HepG2 (cell line): ENCODE results near the gene KCTD6. TPM values are rescaled to one million over a fixed set of nuclear protein-coding genes. Genes with fewer than 3 reads are reported as not detected.

Experiments
- ASH2L ChIP-seq: fragments of 300-600, 200-600 bp; sonication (generic); IDR thresholded peaks from 2 replicates; pipeline ENCODE4 v1.7.0; 2017; ENCODE audit warnings: low read depth, mild to moderate bottlenecking, moderate library complexity, mixed read lengths, low read length; ENCODE audit not compliant: insufficient read length
- BHLHE40 ChIP-seq: IDR thresholded peaks from 2 replicates; pipeline ENCODE4 v1.6.1; 2011; ENCODE audit warnings: low read length, improper control_type of control experiment
- CENPT ChIP-seq: sonication (generic); formaldehyde crosslinking; IDR thresholded peaks from 2 replicates; pipeline ENCODE4 v1.8.0; 2022; ENCODE audit warnings: low read depth, mild to moderate bottlenecking, moderate library complexity, missing genetic modification reagents
- HES4 ChIP-seq: sonication (generic); formaldehyde crosslinking; IDR thresholded peaks from 2 replicates; pipeline ENCODE4 v1.9.0; 2021; ENCODE audit warnings: mild to moderate bottlenecking, missing genetic modification reagents, borderline replicate concordance
- HIVEP1 ChIP-seq: sonication (generic); formaldehyde crosslinking; IDR thresholded peaks from 2 replicates; pipeline ENCODE4 v1.4.0; 2020; ENCODE audit warnings: mild to moderate bottlenecking, missing genetic modification reagents
- HOXA9 ChIP-seq: sonication (generic); formaldehyde crosslinking; IDR thresholded peaks from 2 replicates; pipeline ENCODE4 v1.8.1; 2022; ENCODE audit warnings: missing genetic modification reagents, mild to moderate bottlenecking, moderate library complexity, borderline replicate concordance
- KLF11 ChIP-seq: IDR thresholded peaks from 2 replicates; pipeline ENCODE4 v1.6.1; 2016; ENCODE audit warnings: missing compliant biosample characterization
- NCOA1 ChIP-seq: sonication (generic); formaldehyde crosslinking; IDR thresholded peaks from 2 replicates; pipeline ENCODE4 v1.9.0; 2021; ENCODE audit warnings: missing genetic modification reagents
- PBX2 ChIP-seq: IDR thresholded peaks from 2 replicates; pipeline ENCODE4 v1.6.1; 2016; ENCODE audit warnings: control low read depth
- SALL1 ChIP-seq: sonication (generic); formaldehyde crosslinking; IDR thresholded peaks from 2 replicates; pipeline ENCODE4 v1.8.0; 2022; ENCODE audit warnings: mild to moderate bottlenecking, missing genetic modification reagents
- SMAD9 ChIP-seq: sonication (generic); formaldehyde crosslinking; IDR thresholded peaks from 2 replicates; pipeline ENCODE4 v1.5.1; 2020; ENCODE audit warnings: mild to moderate bottlenecking, missing genetic modification reagents
- SRSF1 ChIP-seq: fragments of 200-400 bp; formaldehyde crosslinking; optimal IDR thresholded peaks from 2 replicates; pipeline ENCODE3; 2017; ENCODE audit warnings: mild to moderate bottlenecking, low read depth, low read length, moderate library complexity
- ZEB1 ChIP-seq: IDR thresholded peaks from 2 replicates; pipeline ENCODE4 v1.6.1; 2012; ENCODE audit warnings: mild to moderate bottlenecking, low read depth, inconsistent platforms; ENCODE audit not compliant: insufficient replicate concordance
- ZFP90 ChIP-seq: sonication (generic); formaldehyde crosslinking; IDR thresholded peaks from 2 replicates; pipeline ENCODE4 v1.8.0; 2022; ENCODE audit warnings: missing genetic modification reagents, mild to moderate bottlenecking, inconsistent platforms, borderline replicate concordance
- ZKSCAN5 ChIP-seq: sonication (generic); formaldehyde crosslinking; IDR thresholded peaks from 2 replicates; pipeline ENCODE4 v1.5.1; 2020; ENCODE audit warnings: mild to moderate bottlenecking, missing genetic modification reagents
- ZNF235 ChIP-seq: sonication (generic); formaldehyde crosslinking; IDR thresholded peaks from 2 replicates; pipeline ENCODE4 v1.8.1; 2023; ENCODE audit warnings: mild to moderate bottlenecking, missing genetic modification reagents, borderline replicate concordance
- ZNF781 ChIP-seq: sonication (generic); formaldehyde crosslinking; IDR thresholded peaks from 2 replicates; pipeline ENCODE4 v1.5.1; 2020; ENCODE audit warnings: borderline replicate concordance, mild to moderate bottlenecking, missing genetic modification reagents; ENCODE audit errors: not compliant biosample characterization
- polyA plus RNA-seq, 8 experiments: library from polyadenylated mRNA; depleted of rRNA in 3 of 8; stranded (reverse) in 7 of 8; unstranded in 1 of 8; fragments of >200 nt; fragmentation: Illumina TruSeq in 4 of 8; extraction: Trizol in 4 of 8; gene quantifications; 2 replicates each; pipeline versions ENCODE4 v1.2.1 to v1.2.3, GENCODE V29; 2011 to 2016; ENCODE audit warnings: low read depth in 4 of 8, missing spikeins in 1 of 8, mixed read lengths in 1 of 8; ENCODE audit not compliant: insufficient read depth in 1 of 8
- total RNA-seq, 5 experiments: library from RNA; depleted of rRNA; stranded (reverse); fragments of >200 nt; fragmentation: Illumina TruSeq; extraction: Trizol; gene quantifications; 2 replicates each; pipeline ENCODE4 v1.2.3, GENCODE V29; 2016; ENCODE audit warnings: low read depth in 1 of 5
- TF ChIP-seq, protein P1 (sequence below): sonication (generic); formaldehyde crosslinking; IDR thresholded peaks from 2 replicates; pipeline ENCODE4 v1.5.1; 2020; ENCODE audit warnings: mild to moderate bottlenecking, missing genetic modification reagents, borderline replicate concordance
- TF ChIP-seq, protein P2 (sequence below): sonication (generic); formaldehyde crosslinking; conservative IDR thresholded peaks from 2 replicates; pipeline ENCODE4 v1.4.0; 2020; ENCODE audit warnings: mild to moderate bottlenecking, missing genetic modification reagents, moderate library complexity
- TF ChIP-seq, protein P3 (sequence below): sonication (generic); formaldehyde crosslinking; IDR thresholded peaks from 2 replicates; pipeline ENCODE4 v1.5.0; 2020; ENCODE audit warnings: missing genetic modification reagents

Gene KCTD6
- total and polyA plus RNA-seq, 2 of the 13 experiments (the other 11 are each of a cell fraction or from before 2014, with no cell fraction given) = 13.4 to 14.2 TPM

GRCh38 chr3:58452176-58452575 is 39.7 kb upstream of the KCTD6 start (continued):
- TF ChIP-seq, protein P1, sequence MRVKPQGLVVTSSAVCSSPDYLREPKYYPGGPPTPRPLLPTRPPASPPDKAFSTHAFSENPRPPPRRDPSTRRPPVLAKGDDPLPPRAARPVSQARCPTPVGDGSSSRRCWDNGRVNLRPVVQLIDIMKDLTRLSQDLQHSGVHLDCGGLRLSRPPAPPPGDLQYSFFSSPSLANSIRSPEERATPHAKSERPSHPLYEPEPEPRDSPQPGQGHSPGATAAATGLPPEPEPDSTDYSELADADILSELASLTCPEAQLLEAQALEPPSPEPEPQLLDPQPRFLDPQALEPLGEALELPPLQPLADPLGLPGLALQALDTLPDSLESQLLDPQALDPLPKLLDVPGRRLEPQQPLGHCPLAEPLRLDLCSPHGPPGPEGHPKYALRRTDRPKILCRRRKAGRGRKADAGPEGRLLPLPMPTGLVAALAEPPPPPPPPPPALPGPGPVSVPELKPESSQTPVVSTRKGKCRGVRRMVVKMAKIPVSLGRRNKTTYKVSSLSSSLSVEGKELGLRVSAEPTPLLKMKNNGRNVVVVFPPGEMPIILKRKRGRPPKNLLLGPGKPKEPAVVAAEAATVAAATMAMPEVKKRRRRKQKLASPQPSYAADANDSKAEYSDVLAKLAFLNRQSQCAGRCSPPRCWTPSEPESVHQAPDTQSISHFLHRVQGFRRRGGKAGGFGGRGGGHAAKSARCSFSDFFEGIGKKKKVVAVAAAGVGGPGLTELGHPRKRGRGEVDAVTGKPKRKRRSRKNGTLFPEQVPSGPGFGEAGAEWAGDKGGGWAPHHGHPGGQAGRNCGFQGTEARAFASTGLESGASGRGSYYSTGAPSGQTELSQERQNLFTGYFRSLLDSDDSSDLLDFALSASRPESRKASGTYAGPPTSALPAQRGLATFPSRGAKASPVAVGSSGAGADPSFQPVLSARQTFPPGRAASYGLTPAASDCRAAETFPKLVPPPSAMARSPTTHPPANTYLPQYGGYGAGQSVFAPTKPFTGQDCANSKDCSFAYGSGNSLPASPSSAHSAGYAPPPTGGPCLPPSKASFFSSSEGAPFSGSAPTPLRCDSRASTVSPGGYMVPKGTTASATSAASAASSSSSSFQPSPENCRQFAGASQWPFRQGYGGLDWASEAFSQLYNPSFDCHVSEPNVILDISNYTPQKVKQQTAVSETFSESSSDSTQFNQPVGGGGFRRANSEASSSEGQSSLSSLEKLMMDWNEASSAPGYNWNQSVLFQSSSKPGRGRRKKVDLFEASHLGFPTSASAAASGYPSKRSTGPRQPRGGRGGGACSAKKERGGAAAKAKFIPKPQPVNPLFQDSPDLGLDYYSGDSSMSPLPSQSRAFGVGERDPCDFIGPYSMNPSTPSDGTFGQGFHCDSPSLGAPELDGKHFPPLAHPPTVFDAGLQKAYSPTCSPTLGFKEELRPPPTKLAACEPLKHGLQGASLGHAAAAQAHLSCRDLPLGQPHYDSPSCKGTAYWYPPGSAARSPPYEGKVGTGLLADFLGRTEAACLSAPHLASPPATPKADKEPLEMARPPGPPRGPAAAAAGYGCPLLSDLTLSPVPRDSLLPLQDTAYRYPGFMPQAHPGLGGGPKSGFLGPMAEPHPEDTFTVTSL (CRISPR knock-in tag) = peak; percentile 95; the same call in 1 of the 2 replicates
- TF ChIP-seq HIVEP1 (CRISPR knock-in tag) = no peak
- peak; percentile 39 for TF ChIP-seq ASH2L
- no peak for TF ChIP-seq CENPT (CRISPR knock-in tag)
- TF ChIP-seq, protein P2, sequence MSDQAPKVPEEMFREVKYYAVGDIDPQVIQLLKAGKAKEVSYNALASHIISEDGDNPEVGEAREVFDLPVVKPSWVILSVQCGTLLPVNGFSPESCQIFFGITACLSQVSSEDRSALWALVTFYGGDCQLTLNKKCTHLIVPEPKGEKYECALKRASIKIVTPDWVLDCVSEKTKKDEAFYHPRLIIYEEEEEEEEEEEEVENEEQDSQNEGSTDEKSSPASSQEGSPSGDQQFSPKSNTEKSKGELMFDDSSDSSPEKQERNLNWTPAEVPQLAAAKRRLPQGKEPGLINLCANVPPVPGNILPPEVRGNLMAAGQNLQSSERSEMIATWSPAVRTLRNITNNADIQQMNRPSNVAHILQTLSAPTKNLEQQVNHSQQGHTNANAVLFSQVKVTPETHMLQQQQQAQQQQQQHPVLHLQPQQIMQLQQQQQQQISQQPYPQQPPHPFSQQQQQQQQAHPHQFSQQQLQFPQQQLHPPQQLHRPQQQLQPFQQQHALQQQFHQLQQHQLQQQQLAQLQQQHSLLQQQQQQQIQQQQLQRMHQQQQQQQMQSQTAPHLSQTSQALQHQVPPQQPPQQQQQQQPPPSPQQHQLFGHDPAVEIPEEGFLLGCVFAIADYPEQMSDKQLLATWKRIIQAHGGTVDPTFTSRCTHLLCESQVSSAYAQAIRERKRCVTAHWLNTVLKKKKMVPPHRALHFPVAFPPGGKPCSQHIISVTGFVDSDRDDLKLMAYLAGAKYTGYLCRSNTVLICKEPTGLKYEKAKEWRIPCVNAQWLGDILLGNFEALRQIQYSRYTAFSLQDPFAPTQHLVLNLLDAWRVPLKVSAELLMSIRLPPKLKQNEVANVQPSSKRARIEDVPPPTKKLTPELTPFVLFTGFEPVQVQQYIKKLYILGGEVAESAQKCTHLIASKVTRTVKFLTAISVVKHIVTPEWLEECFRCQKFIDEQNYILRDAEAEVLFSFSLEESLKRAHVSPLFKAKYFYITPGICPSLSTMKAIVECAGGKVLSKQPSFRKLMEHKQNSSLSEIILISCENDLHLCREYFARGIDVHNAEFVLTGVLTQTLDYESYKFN = peak; percentile 98
- TF ChIP-seq NCOA1 = no peak
- no peak for TF ChIP-seq ZEB1
- TF ChIP-seq ZNF781 (CRISPR knock-in tag) = no peak
- no peak for TF ChIP-seq HOXA9 (CRISPR knock-in tag)
- TF ChIP-seq BHLHE40 = no peak
- TF ChIP-seq ZNF235 (CRISPR knock-in tag) = no peak
- no peak for TF ChIP-seq KLF11 (CRISPR knock-in tag)
- peak; percentile 78; the same call in 1 of the 2 replicates for TF ChIP-seq SALL1 (CRISPR knock-in tag)
- TF ChIP-seq ZFP90 (CRISPR knock-in tag) = no peak
- TF ChIP-seq HES4 = no peak
- TF ChIP-seq ZKSCAN5 (CRISPR knock-in tag) = no peak
- no peak for TF ChIP-seq PBX2 (CRISPR knock-in tag)
- TF ChIP-seq, protein P3, sequence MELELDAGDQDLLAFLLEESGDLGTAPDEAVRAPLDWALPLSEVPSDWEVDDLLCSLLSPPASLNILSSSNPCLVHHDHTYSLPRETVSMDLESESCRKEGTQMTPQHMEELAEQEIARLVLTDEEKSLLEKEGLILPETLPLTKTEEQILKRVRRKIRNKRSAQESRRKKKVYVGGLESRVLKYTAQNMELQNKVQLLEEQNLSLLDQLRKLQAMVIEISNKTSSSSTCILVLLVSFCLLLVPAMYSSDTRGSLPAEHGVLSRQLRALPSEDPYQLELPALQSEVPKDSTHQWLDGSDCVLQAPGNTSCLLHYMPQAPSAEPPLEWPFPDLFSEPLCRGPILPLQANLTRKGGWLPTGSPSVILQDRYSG = no peak
- no peak for TF ChIP-seq SMAD9 (CRISPR knock-in tag)
- no peak for TF ChIP-seq SRSF1
